ENCODE data around the gene ITGA2B. TPM values are rescaled to one million over a fixed set of nuclear protein-coding genes. Genes with fewer than 3 reads are reported as not detected.

Gene ITGA2B
- total RNA-seq, 1 experiment from 2014 or later, result 0.67 TPM

DNA sequence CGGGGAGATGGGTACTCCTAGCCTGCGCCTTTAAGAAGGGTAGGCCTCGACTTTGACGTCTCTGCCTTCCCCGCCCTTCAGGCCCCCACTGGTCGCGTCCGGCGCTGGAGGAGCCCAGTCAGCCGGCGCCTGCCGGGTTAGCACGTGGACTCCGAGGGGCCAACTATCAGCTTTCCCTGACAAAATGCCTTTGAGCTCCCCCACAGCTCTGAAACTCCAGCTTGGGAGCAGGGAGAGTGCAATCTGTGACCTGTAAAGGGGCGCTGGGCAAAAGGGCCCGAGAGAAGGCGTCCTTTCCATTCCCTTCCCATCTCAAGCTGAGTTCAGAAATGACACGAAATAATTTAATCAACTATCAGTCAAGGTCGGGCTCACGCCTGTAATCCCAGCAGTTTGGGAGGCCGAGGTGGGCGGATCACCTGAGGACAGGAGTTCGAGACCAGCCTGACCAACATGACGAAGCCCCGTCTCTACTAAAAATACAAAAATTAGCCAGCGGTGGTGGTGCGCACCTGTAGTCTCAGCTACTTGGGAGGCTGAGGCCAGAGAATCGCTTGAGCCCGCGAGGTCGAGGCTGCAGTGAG is 62.5 kb downstream of the ITGA2B start:
- DNase-seq, result peak; percentile 98
- Histone ChIP-seq H3K4me1 (no peaks in the 10 kb centered on the region), H3K27me3 (no peaks in the 10 kb centered on the region), H3K27ac (no peak overlapping the region), H3K36me3 (0 out of 2 replicates have a peak, but pooled peaks cover 4% of the 10 kb centered on the region), H3K9me3 (replicated peaks) (no peaks in the 10 kb centered on the region), H3K4me3 (no peak overlapping the region)

- no peaks in the 10 kb centered on the region for H3K27me3 ChIP-seq
- peaks cover 16% of the 10 kb centered on the region; the same call in 1 of the 2 replicates for H3K36me3 ChIP-seq
- H3K4me3 ChIP-seq, result peak within 1 kb of the TSS; percentile 89
- no peak within 1 kb of the TSS; the same call in 1 of the 2 replicates for H3K27ac ChIP-seq
- H3K4me1 ChIP-seq, result no peaks in the 10 kb centered on the region
- no peaks in the 10 kb centered on the region for H3K9me3 ChIP-seq (replicated peaks)
- peak; percentile 91 to 93 for DNase-seq
These were observed 64.7 kb downstream of the ITGA2B start, which contains the start of gene SLC25A39 for GRCh38 chr17:44324571-44325275. Gene SLC25A39 (minus strand): TSS chr17:44324823. CDS start chr17:44323562, 1,261 bp downstream.

GRCh38 chr17:44324092-44324570 is 65.3 kb downstream of the ITGA2B start:
- H3K27me3 ChIP-seq, result no peaks in the 10 kb centered on the region
- no peaks in the 10 kb centered on the region for H3K4me1 ChIP-seq
- DNase-seq, result peak in 1 of 2 experiments; percentile 34
- peaks cover 17% of the 10 kb centered on the region; the same call in 1 of the 2 replicates for H3K36me3 ChIP-seq
- H3K4me3 ChIP-seq, result peak overlapping the region; percentile 89
- no peaks in the 10 kb centered on the region for H3K9me3 ChIP-seq (replicated peaks)
- H3K27ac ChIP-seq, result no peak overlapping the region; the same call in 1 of the 2 replicates

GRCh38 chr17:44323359-44324091 is 65.9 kb downstream of the ITGA2B start:
- Histone ChIP-seq H3K9me3 (replicated peaks) (no peaks in the 10 kb centered on the region), H3K4me3 (peak overlapping the region; percentile 89), H3K4me1 (no peaks in the 10 kb centered on the region), H3K27ac (no peak overlapping the region), H3K36me3 (peaks cover 17% of the 10 kb centered on the region; the same call in 1 of the 2 replicates), H3K27me3 (no peaks in the 10 kb centered on the region)
- DNase-seq, result no peak

DNA sequence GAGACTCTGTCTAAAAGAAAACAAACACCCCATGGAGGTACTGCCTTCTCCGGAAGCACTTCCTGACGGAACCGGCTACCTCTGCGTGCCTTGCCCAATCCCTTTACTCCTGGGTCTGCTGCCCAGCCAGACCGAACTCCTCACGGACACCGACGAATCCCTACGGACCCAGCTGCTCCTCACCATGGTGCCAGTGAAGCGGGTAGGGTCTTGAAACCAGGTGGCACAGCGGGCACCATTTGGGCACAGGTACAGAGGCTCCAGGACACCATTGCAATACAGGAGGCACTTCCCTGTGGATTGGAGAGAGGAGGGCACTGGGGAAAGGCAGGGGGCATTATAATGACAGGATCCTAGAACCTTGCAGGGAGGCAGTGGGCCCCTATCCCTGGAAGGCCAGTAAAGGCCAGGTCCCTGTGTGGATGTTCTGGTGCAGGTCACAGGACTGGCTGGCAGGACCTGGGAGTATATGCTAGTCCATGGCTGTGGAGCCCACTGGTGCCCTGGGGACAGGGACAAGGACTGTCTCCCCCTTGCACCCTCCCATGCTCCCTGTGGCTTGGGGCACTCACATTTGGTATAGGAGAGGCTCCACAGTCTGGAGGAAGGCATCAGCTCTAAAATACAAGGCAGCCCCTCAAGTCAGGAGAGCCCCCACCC is 67.1 kb downstream of the ITGA2B start:
- no peak overlapping the region for H3K4me3 ChIP-seq
- no peak for DNase-seq
- H3K4me1 ChIP-seq, result no peaks in the 10 kb centered on the region
- H3K9me3 ChIP-seq (replicated peaks), result no peaks in the 10 kb centered on the region
- peaks cover 17% of the 10 kb centered on the region; the same call in 1 of the 2 replicates for H3K36me3 ChIP-seq
- H3K27ac ChIP-seq, result no peak overlapping the region
- H3K27me3 ChIP-seq, result no peaks in the 10 kb centered on the region

Other genes with a start within 250 kb of the ITGA2B start
- 10.0 and 11.1 TPM in 2 replicates for gene HROB, start 247.7 kb downstream of the ITGA2B start, total RNA-seq (2014; rRNA removed; shearing (Covaris generic))
- gene ASB16, start 218.9 kb downstream of the ITGA2B start, total RNA-seq (2014; rRNA removed; shearing (Covaris generic)), result not detected in 2 replicates
- gene TMUB2, start 202.7 kb downstream of the ITGA2B start, total RNA-seq (2014; rRNA removed; shearing (Covaris generic)), result 27.8 and 29.6 TPM in 2 replicates
- 59.7 and 62.4 TPM in 2 replicates for gene ATXN7L3, start 189.8 kb downstream of the ITGA2B start, total RNA-seq (2014; rRNA removed; shearing (Covaris generic))
- 76.6 and 78.9 TPM in 2 replicates for gene UBTF, start 170.0 kb downstream of the ITGA2B start, total RNA-seq (2014; rRNA removed; shearing (Covaris generic))
- gene SLC4A1, start 121.5 kb downstream of the ITGA2B start, total RNA-seq (2014; rRNA removed; shearing (Covaris generic)), result 0.04 TPM in 1 of 2 replicates, not detected in the other
- gene RUNDC3A, start 81.0 kb downstream of the ITGA2B start, total RNA-seq (2014; rRNA removed; shearing (Covaris generic)), result 0.14 TPM in 1 of 2 replicates, not detected in the other
- gene SLC25A39, start 64.8 kb downstream of the ITGA2B start, total RNA-seq (2014; rRNA removed; shearing (Covaris generic)), result 86.9 and 87.2 TPM in 2 replicates
- gene GRN, start 44.3 kb downstream of the ITGA2B start, total RNA-seq (2014; rRNA removed; shearing (Covaris generic)), result 74.4 and 77.2 TPM in 2 replicates
- gene FAM171A2, start 25.8 kb downstream of the ITGA2B start, total RNA-seq (2014; rRNA removed; shearing (Covaris generic)), result 11.8 and 13.7 TPM in 2 replicates
- 22.2 and 24.3 TPM in 2 replicates for gene GPATCH8, start 113.8 kb upstream of the ITGA2B start, total RNA-seq (2014; rRNA removed; shearing (Covaris generic))
- gene FZD2, start 167.8 kb upstream of the ITGA2B start, total RNA-seq (2014; rRNA removed; shearing (Covaris generic)), result 16.0 and 18.2 TPM in 2 replicates